ENCODE results near the gene ZNF726. TPM values are rescaled to one million over a fixed set of nuclear protein-coding genes. Genes with fewer than 3 reads are reported as not detected.
"Not testable (repeated sequence)": the region's sequence is repeated elsewhere in the genome, so short reads cannot be mapped to it uniquely, and the experiment has no call there.

Gene ZNF726
- total RNA-seq, 1 donor from 2014 or later = 0.37 TPM

DNA sequence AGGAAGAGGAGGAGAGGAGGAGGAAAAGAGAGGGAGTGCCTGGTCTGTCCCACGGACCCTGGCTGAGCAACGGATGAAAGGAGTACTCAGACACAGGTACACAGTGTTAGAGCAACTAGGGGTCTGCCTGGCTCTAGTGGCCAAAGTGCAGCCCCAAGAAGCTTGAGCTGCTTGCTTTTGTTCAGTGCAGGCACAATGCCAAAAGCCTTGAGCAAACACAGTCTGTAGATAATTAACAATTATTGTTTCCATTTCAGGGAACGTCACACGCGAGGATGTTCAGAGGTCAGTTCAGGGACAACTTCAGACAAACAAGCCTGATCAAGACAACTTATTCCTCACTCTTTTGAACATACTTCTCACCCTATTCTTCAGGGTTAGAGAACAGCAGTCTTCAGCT is 32.2 kb upstream of the ZNF726 start:
- TF ChIP-seq CTCF (conservative IDR thresholded peaks at IDR 0.05) = no peak
- no peaks in the 10 kb centered on the region for H3K4me1 Mint-ChIP-seq
- no peak overlapping the region for H3K27ac Mint-ChIP-seq (ENCODE audit: unreplicated experiment)
- H3K4me3 Mint-ChIP-seq = no peak overlapping the region
- no peaks in the 10 kb centered on the region for H3K27me3 Mint-ChIP-seq (ENCODE audit: low read depth)
- peaks cover 9% of the 10 kb centered on the region for H3K36me3 Mint-ChIP-seq (ENCODE audit: low read depth)
- DNase-seq (ENCODE audit: low read depth, low spot score) = no peak
- peaks cover 14% of the 10 kb centered on the region for H3K9me3 Mint-ChIP-seq

DNA sequence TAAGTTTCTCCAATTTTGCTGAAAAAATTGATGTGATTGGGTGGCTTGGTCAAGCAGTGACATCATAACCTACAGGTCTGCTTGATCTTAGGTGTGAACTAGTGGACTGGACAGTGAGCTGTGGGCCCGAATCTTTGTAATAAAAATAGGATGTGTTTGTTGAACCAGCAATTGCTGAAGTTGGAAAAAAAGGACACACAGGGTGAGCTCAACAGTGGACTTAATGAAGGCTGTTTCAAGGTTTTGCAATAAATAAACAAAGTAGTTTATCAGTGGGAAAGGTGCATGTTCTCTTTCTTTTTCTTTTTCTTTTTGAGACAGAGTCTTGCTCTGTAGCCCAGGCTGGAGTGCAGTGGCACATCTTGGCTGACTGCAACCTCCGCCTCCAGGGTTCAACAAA is 30.3 kb upstream of the ZNF726 start:
- Mint-ChIP-seq H3K9me3 (peaks cover 18% of the 10 kb centered on the region), H3K4me1 (no peaks in the 10 kb centered on the region)

GRCh38 chr19:23887642-23888041 is 27.0 kb upstream of the ZNF726 start:
- TF ChIP-seq CTCF (conservative IDR thresholded peaks at IDR 0.05) = no peak
- Mint-ChIP-seq H3K27me3 (ENCODE audit: low read depth) (no peaks in the 10 kb centered on the region), H3K4me3 (no peak overlapping the region), H3K4me1 (no peaks in the 10 kb centered on the region), H3K27ac (ENCODE audit: unreplicated experiment) (no peak overlapping the region), H3K9me3 (peaks cover 22% of the 10 kb centered on the region), H3K36me3 (ENCODE audit: low read depth) (peaks cover 11% of the 10 kb centered on the region)
- DNase-seq (ENCODE audit: low read depth, low spot score) = no peak

More for the DNA sequence above, 30.3 kb upstream of the ZNF726 start:
- Mint-ChIP-seq H3K4me3 (no peak overlapping the region), H3K27ac (ENCODE audit: unreplicated experiment) (no peak overlapping the region), H3K36me3 (ENCODE audit: low read depth) (peaks cover 11% of the 10 kb centered on the region), H3K27me3 (ENCODE audit: low read depth) (no peaks in the 10 kb centered on the region)
- no peak for DNase-seq (ENCODE audit: low read depth, low spot score)
- TF ChIP-seq CTCF (conservative IDR thresholded peaks at IDR 0.05) = no peak

DNA sequence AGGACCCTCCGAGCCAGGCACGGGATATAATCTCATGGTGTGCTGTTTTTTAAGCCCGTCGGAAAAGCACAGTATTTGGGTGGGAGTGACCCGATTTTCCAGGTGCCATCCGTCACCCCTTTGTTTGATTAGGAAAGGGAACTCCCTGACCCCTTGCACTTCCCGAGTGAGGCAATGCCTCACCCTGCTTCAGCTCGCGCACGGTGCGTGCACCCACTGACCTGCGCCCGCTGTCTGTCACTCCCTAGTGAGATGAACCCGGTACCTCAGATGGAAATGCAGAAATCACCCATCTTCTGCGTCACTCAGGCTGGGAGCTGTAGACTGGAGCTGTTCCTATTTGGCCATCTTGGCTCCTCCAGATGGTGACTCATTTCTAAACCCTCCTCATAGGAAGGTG is 18.6 kb upstream of the ZNF726 start:
- not testable (repeated sequence) for H3K4me1 Mint-ChIP-seq; H3K27ac Mint-ChIP-seq (ENCODE audit: unreplicated experiment); H3K36me3 Mint-ChIP-seq (ENCODE audit: low read depth); H3K4me3 Mint-ChIP-seq; DNase-seq (ENCODE audit: low read depth, low spot score); H3K27me3 Mint-ChIP-seq (ENCODE audit: low read depth)
- H3K9me3 Mint-ChIP-seq = peaks cover 15% of the 10 kb centered on the region

- H3K4me1 Mint-ChIP-seq = no peaks in the 10 kb centered on the region
- TF ChIP-seq CTCF (conservative IDR thresholded peaks at IDR 0.05) = no peak
- peaks cover 6% of the 10 kb centered on the region for H3K36me3 Mint-ChIP-seq (ENCODE audit: low read depth)
- H3K4me3 Mint-ChIP-seq = no peak overlapping the region
- no peaks in the 10 kb centered on the region for H3K27me3 Mint-ChIP-seq (ENCODE audit: low read depth)
- no peak overlapping the region for H3K27ac Mint-ChIP-seq (ENCODE audit: unreplicated experiment)
- H3K9me3 Mint-ChIP-seq = peaks cover 20% of the 10 kb centered on the region
- no peak for DNase-seq (ENCODE audit: low read depth, low spot score)
Measured at GRCh38 chr19:23896912-23897311, 17.8 kb upstream of the ZNF726 start.

DNA sequence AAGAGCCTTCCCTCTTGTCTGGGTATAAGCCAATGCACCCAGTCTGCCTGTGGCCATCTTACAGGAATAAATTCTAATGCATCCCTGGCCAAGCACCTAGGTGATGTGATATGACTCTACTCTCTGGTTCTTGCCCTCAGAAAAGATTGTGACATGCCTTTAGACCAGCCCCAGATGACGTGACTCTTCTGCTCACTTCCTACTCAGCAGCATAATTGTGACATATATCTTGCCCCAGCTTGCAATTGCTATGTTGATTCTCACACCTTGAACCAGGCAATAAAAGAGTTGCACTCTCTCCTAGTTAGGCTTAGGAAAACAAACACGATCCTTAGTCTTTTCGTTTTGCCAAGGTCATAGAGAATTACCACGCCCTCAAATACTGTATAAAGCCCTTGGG is 13.3 kb upstream of the ZNF726 start:
- no peaks in the 10 kb centered on the region for H3K27me3 Mint-ChIP-seq (ENCODE audit: low read depth)

More for the DNA sequence above, 13.3 kb upstream of the ZNF726 start:
- no peak for DNase-seq (ENCODE audit: low read depth, low spot score)
- H3K4me3 Mint-ChIP-seq = no peak overlapping the region
- H3K4me1 Mint-ChIP-seq = no peaks in the 10 kb centered on the region
- H3K27ac Mint-ChIP-seq (ENCODE audit: unreplicated experiment) = no peak overlapping the region
- peaks cover 30% of the 10 kb centered on the region for H3K9me3 Mint-ChIP-seq
- H3K36me3 Mint-ChIP-seq (ENCODE audit: low read depth) = peaks cover 7% of the 10 kb centered on the region
- no peak for TF ChIP-seq CTCF (conservative IDR thresholded peaks at IDR 0.05)
